ENCODE results near the gene SLC4A2.
A peak's percentile ranks its signal among the peaks of the same experiment; 100 is the strongest.

Gene SLC4A2

GRCh38 chr7:151118108-151119054 is 59.0 kb downstream of the SLC4A2 start:
- DNase-seq: no peak

- DNase-seq: no peak
These were observed 59.6 kb downstream of the SLC4A2 start for GRCh38 chr7:151119055-151119415.

GRCh38 chr7:151119902-151120301 is 60.5 kb downstream of the SLC4A2 start:
- DNase-seq: no peak

- DNase-seq: no peak
These were observed 61.5 kb downstream of the SLC4A2 start for GRCh38 chr7:151120896-151121295.

- DNase-seq: no peak
These were observed 62.2 kb downstream of the SLC4A2 start for GRCh38 chr7:151121380-151122170.

- no peak for DNase-seq
These were observed 62.9 kb downstream of the SLC4A2 start for GRCh38 chr7:151122276-151122675.

GRCh38 chr7:151122796-151123157 is 63.4 kb downstream of the SLC4A2 start:
- DNase-seq: no peak

GRCh38 chr7:151123158-151123821 is 63.9 kb downstream of the SLC4A2 start:
- DNase-seq: no peak

- DNase-seq: peak; percentile 88
These were observed 64.6 kb downstream of the SLC4A2 start for GRCh38 chr7:151123822-151124464.

GRCh38 chr7:151124481-151124880 is 65.1 kb downstream of the SLC4A2 start:
- DNase-seq: no peak

- no peak for DNase-seq
These were observed 65.6 kb downstream of the SLC4A2 start for GRCh38 chr7:151124899-151125399.

GRCh38 chr7:151125470-151125845 is 66.1 kb downstream of the SLC4A2 start:
- no peak for DNase-seq

GRCh38 chr7:151125846-151126481 is 66.6 kb downstream of the SLC4A2 start:
- DNase-seq: no peak

All from T-helper 9 cell (primary cell).